ENCODE measurements around the gene KCNE2.
"Not testable (repeated sequence)": the region's sequence is repeated elsewhere in the genome, so short reads cannot be mapped to it uniquely, and the experiment has no call there.

KCNE2 gene

DNA sequence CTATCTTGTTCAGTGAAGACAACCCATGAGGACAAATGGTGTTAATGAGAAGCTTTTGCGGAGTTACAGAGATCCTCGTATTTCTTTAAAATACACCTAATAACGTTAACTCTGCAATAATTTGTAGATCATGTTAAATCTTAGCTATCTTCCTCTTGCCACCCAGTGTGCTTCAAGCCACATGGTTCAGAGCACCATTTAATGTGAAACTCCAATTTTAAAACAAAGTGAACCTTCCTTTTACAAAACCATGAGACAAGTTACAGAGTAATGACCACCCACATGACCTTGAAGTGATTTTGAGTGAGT, 1.7 kb upstream of the KCNE2 start:
- DNase-seq (ENCODE audit: extremely low read depth, low read depth) = no peak
- TF ChIP-seq, protein P1, sequence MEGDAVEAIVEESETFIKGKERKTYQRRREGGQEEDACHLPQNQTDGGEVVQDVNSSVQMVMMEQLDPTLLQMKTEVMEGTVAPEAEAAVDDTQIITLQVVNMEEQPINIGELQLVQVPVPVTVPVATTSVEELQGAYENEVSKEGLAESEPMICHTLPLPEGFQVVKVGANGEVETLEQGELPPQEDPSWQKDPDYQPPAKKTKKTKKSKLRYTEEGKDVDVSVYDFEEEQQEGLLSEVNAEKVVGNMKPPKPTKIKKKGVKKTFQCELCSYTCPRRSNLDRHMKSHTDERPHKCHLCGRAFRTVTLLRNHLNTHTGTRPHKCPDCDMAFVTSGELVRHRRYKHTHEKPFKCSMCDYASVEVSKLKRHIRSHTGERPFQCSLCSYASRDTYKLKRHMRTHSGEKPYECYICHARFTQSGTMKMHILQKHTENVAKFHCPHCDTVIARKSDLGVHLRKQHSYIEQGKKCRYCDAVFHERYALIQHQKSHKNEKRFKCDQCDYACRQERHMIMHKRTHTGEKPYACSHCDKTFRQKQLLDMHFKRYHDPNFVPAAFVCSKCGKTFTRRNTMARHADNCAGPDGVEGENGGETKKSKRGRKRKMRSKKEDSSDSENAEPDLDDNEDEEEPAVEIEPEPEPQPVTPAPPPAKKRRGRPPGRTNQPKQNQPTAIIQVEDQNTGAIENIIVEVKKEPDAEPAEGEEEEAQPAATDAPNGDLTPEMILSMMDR (IDR thresholded peaks at IDR 0.05; ENCODE audit: low read depth, low read length) = no peak

GRCh38 chr21:34362670-34363069, 1.1 kb upstream of the KCNE2 start:
- no peak for DNase-seq (ENCODE audit: extremely low read depth, low read depth)
- TF ChIP-seq, protein P1 (IDR thresholded peaks at IDR 0.05; ENCODE audit: low read depth, low read length) = no peak

GRCh38 chr21:34364921-34365320, 1.1 kb downstream of the KCNE2 start:
- TF ChIP-seq, protein P1 (IDR thresholded peaks at IDR 0.05; ENCODE audit: low read depth, low read length) = no peak
- DNase-seq (ENCODE audit: extremely low read depth, low read depth) = no peak

- TF ChIP-seq, protein P1 (IDR thresholded peaks at IDR 0.05; ENCODE audit: low read depth, low read length) = no peak
Measured at GRCh38 chr21:34365809-34366208, 2.0 kb downstream of the KCNE2 start.

DNA sequence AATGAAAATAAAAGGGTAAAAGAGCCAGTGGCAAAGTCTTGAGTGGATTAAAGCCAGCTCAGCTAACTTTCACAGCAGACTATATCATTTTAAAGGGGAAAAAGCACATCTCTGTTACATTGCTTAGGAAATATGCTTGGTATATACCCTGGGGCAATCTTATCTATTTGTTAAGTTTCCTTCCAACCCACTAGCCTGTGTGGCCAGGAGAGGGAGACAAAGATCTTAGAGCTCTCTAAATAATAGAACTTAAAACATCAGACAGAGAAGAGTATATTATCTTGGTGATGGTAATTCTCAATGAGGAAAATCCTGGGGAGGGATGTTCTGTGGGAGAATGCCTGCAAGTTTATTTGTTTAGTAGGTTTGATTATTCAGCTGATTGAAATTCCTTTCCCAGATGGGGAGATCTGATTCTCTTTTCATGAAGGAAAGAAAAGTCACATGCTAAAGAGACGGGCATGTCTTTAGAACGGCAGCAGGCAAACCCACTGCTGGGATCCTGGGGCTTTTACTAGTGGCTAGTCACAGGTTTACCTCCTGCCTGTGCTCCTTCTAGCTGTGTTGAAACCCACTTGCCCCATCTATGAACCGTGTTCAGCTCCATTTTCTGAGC, 3.6 kb downstream of the KCNE2 start:
- peak; percentile 73 for DNase-seq (ENCODE audit: extremely low read depth, low read depth)
- TF ChIP-seq, protein P1 (IDR thresholded peaks at IDR 0.05; ENCODE audit: low read depth, low read length) = peak; percentile 86

More at GRCh38 chr21:34365809-34366208, 2.0 kb downstream of the KCNE2 start:
- DNase-seq (ENCODE audit: extremely low read depth, low read depth) = no peak

- DNase-seq (ENCODE audit: extremely low read depth, low read depth) = no peak
- TF ChIP-seq, protein P1 (IDR thresholded peaks at IDR 0.05; ENCODE audit: low read depth, low read length) = no peak
Measured at GRCh38 chr21:34369741-34370140, 5.9 kb downstream of the KCNE2 start.

DNA sequence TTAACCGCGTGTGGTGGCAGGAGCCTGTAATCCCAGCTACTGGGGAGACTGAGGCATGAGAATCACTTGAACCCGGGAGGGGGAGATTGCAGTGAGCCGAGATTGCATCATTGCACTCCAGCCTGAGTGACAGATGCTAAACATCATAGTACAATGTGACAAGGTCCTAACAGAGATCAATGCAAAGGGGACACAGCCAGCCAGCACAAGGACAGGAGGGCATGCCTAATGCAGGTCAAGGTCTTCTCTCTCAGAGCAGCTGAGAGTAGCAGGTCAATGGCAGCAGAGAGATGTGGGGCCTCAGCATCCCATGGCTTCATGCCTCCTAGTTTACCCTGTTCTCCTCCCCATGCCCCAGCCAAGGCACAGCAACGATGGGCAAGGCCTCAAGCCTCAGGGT, 8.5 kb downstream of the KCNE2 start:
- TF ChIP-seq, protein P1 (IDR thresholded peaks at IDR 0.05; ENCODE audit: low read depth, low read length) = no peak
- no peak for DNase-seq (ENCODE audit: extremely low read depth, low read depth)

DNA sequence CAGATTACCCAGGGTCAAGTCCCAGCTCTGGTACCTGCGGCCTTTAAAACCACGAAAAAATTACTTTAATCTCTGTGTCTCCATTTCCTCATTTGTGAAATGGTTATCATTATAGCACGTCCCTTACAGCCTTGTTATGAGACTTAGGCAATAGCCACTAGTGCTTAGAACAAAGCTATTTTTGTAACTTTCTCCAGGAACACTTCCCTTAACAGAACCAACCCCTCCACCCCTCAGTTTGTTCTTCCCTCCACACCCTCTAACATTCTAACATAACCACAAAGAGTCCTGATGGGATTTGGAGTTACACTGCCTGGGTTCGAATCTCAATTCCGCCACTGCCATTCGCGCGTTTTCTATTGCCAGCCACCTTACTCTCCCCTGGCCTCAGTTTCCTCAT, 10.7 kb downstream of the KCNE2 start:
- DNase-seq (ENCODE audit: extremely low read depth, low read depth) = not testable (repeated sequence)

- DNase-seq (ENCODE audit: extremely low read depth, low read depth) = not testable (repeated sequence)
Measured at GRCh38 chr21:34374940-34375618, 11.3 kb downstream of the KCNE2 start, which contains the start of gene SMIM11. Gene SMIM11, plus strand, starts transcription at chr21:34375507. Its CDS starts 3,998 bp downstream, at chr21:34379505.

- not testable (repeated sequence) for DNase-seq (ENCODE audit: extremely low read depth, low read depth)
Measured at GRCh38 chr21:34375619-34375972, 11.8 kb downstream of the KCNE2 start.

GRCh38 chr21:34383138-34383537, 19.3 kb downstream of the KCNE2 start:
- DNase-seq (ENCODE audit: extremely low read depth, low read depth) = not testable (repeated sequence)

All from AG09319 (cell line).